HepG2 (cell line): ENCODE results near the gene CCDC83. TPM values are rescaled to one million over a fixed set of nuclear protein-coding genes. Genes with fewer than 3 reads are reported as not detected.

Experiments
- HCFC1 ChIP-seq: fragments of 150-350 bp; IDR thresholded peaks from 2 replicates; pipeline ENCODE4 v1.6.1; 2014; ENCODE audit warnings: low read depth, low read length
- TSC22D2 ChIP-seq: sonication (generic); formaldehyde crosslinking; IDR thresholded peaks from 2 replicates; pipeline ENCODE4 v1.5.1; 2020; ENCODE audit warnings: missing genetic modification reagents, mild to moderate bottlenecking, borderline replicate concordance
- YEATS2 ChIP-seq: sonication (generic); formaldehyde crosslinking; IDR thresholded peaks from 2 replicates; pipeline ENCODE4 v1.4.0; 2020; ENCODE audit warnings: missing genetic modification reagents, borderline replicate concordance
- ZBTB3 ChIP-seq: sonication (generic); formaldehyde crosslinking; IDR thresholded peaks from 2 replicates; pipeline ENCODE4 v1.4.0; 2020; ENCODE audit warnings: low read depth, mild to moderate bottlenecking, moderate library complexity, missing genetic modification reagents, borderline replicate concordance
- ZBTB42 ChIP-seq: sonication (generic); formaldehyde crosslinking; IDR thresholded peaks from 2 replicates; pipeline ENCODE4 v1.5.0; 2020; ENCODE audit warnings: mild to moderate bottlenecking, missing genetic modification reagents
- ZEB1 ChIP-seq: IDR thresholded peaks from 2 replicates; pipeline ENCODE4 v1.6.1; 2012; ENCODE audit warnings: mild to moderate bottlenecking, low read depth, inconsistent platforms; ENCODE audit not compliant: insufficient replicate concordance
- ZFP41 ChIP-seq: sonication (generic); formaldehyde crosslinking; IDR thresholded peaks from 2 replicates; pipeline ENCODE4 v1.4.0; 2020; ENCODE audit warnings: mild to moderate bottlenecking, missing genetic modification reagents, borderline replicate concordance
- ZKSCAN1 ChIP-seq: fragments of 150-350 bp; IDR thresholded peaks from 2 replicates; pipeline ENCODE4 v1.6.1; 2014; ENCODE audit warnings: low read length
- ZNF207 ChIP-seq: fragments of 450-650 bp; IDR thresholded peaks from 2 replicates; pipeline ENCODE4 v1.6.1; 2016; ENCODE audit warnings: antibody characterized with exemption, borderline replicate concordance
- ZNF282 ChIP-seq: fragments of 450-650 bp; IDR thresholded peaks from 2 replicates; pipeline ENCODE4 v1.6.1; 2018; ENCODE audit not compliant: partially characterized antibody
- ZNF678 ChIP-seq: sonication (generic); formaldehyde crosslinking; IDR thresholded peaks from 2 replicates; pipeline ENCODE4 v1.4.0; 2020; ENCODE audit warnings: mild to moderate bottlenecking, missing genetic modification reagents
- polyA plus RNA-seq, 8 experiments: library from polyadenylated mRNA; depleted of rRNA in 3 of 8; stranded (reverse) in 7 of 8; unstranded in 1 of 8; fragments of >200 nt; fragmentation: Illumina TruSeq in 4 of 8; extraction: Trizol in 4 of 8; gene quantifications; 2 replicates each; pipeline versions ENCODE4 v1.2.1 to v1.2.3, GENCODE V29; 2011 to 2016; ENCODE audit warnings: low read depth in 4 of 8, missing spikeins in 1 of 8, mixed read lengths in 1 of 8; ENCODE audit not compliant: insufficient read depth in 1 of 8
- total RNA-seq, 5 experiments: library from RNA; depleted of rRNA; stranded (reverse); fragments of >200 nt; fragmentation: Illumina TruSeq; extraction: Trizol; gene quantifications; 2 replicates each; pipeline ENCODE4 v1.2.3, GENCODE V29; 2016; ENCODE audit warnings: low read depth in 1 of 5
- TF ChIP-seq, protein P1 (sequence below): sonication (generic); formaldehyde crosslinking; IDR thresholded peaks from 2 replicates; pipeline ENCODE4 v1.4.0; 2020; ENCODE audit warnings: missing genetic modification reagents, borderline replicate concordance
- TF ChIP-seq, protein P2 (sequence below): sonication (generic); formaldehyde crosslinking; IDR thresholded peaks from 2 replicates; pipeline ENCODE4 v1.8.0; 2022; ENCODE audit warnings: mild to moderate bottlenecking, missing genetic modification reagents
- TF ChIP-seq, protein P3 (sequence below): sonication (generic); formaldehyde crosslinking; IDR thresholded peaks from 2 replicates; pipeline ENCODE4 v1.8.0; 2022; ENCODE audit warnings: missing genetic modification reagents, mild to moderate bottlenecking, borderline replicate concordance
- TF ChIP-seq, protein P4 (sequence below): sonication (generic); formaldehyde crosslinking; IDR thresholded peaks from 2 replicates; pipeline ENCODE4 v1.5.0; 2020; ENCODE audit warnings: mild to moderate bottlenecking, missing genetic modification reagents
- TF ChIP-seq, protein P5 (sequence below): IDR thresholded peaks from 2 replicates; pipeline ENCODE4 v1.6.1; 2016; ENCODE audit warnings: low read depth, borderline replicate concordance
- TF ChIP-seq, protein P6 (sequence below): sonication (generic); IDR thresholded peaks from 2 replicates; pipeline ENCODE4 v1.6.1; 2016; ENCODE audit warnings: low read depth, borderline replicate concordance

CCDC83 gene
- total and polyA plus RNA-seq, 2 of the 13 experiments (the other 11 are each of a cell fraction or from before 2014, with no cell fraction given) = not detected

DNA sequence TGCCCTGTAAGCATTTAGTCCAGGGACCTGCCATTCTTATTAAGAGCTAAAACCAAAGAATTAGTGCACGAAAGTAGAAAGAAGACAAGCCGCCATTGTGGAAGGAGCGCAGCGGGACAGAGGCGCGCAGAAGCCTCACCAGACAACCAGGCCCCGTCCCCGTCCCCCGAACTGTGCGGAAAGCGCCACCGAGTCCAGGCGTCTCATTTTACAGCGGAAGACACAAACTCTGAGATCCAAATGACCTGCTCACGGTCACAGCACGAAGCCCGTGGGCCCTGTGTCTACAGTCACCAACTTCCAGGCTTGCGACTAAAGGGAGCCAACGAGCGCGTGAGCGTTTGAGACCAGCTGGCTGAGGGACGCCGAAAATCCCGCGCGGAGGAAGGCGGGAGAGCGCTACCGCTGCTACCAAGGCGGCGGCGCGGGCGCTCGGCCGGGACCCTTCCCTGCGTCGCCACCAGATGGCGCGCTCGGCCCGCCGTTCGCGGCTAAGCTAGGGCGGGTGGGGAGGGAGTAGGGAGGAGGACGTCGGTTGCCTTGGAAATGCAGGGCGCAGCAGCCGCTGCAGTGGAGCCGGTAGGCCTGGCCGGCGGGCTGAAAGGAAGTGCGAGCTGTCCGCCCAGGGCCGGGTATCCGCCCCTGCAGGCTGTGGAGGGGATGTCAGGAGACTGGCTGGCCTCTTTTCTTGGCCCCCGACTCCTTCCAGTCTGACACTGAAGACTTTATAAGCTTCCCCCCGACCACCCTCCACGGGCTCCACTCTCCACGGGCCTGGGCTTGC, 434 bp upstream of the CCDC83 start (continued):
- TF ChIP-seq, protein P1, sequence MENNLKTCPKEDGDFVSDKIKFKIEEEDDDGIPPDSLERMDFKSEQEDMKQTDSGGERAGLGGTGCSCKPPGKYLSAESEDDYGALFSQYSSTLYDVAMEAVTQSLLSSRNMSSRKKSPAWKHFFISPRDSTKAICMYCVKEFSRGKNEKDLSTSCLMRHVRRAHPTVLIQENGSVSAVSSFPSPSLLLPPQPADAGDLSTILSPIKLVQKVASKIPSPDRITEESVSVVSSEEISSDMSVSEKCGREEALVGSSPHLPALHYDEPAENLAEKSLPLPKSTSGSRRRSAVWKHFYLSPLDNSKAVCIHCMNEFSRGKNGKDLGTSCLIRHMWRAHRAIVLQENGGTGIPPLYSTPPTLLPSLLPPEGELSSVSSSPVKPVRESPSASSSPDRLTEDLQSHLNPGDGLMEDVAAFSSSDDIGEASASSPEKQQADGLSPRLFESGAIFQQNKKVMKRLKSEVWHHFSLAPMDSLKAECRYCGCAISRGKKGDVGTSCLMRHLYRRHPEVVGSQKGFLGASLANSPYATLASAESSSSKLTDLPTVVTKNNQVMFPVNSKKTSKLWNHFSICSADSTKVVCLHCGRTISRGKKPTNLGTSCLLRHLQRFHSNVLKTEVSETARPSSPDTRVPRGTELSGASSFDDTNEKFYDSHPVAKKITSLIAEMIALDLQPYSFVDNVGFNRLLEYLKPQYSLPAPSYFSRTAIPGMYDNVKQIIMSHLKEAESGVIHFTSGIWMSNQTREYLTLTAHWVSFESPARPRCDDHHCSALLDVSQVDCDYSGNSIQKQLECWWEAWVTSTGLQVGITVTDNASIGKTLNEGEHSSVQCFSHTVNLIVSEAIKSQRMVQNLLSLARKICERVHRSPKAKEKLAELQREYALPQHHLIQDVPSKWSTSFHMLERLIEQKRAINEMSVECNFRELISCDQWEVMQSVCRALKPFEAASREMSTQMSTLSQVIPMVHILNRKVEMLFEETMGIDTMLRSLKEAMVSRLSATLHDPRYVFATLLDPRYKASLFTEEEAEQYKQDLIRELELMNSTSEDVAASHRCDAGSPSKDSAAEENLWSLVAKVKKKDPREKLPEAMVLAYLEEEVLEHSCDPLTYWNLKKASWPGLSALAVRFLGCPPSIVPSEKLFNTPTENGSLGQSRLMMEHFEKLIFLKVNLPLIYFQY (CRISPR knock-in tag) = 0 out of 2 replicates have a peak, but pooled peaks have one; percentile 47
- no peak for TF ChIP-seq ZEB1
- TF ChIP-seq HCFC1 = no peak; the same call in 1 of the 2 replicates
- no peak for TF ChIP-seq ZNF282
- 0 out of 2 replicates have a peak, but pooled peaks have one; percentile 34 for TF ChIP-seq ZNF678 (CRISPR knock-in tag)
- TF ChIP-seq, protein P2, sequence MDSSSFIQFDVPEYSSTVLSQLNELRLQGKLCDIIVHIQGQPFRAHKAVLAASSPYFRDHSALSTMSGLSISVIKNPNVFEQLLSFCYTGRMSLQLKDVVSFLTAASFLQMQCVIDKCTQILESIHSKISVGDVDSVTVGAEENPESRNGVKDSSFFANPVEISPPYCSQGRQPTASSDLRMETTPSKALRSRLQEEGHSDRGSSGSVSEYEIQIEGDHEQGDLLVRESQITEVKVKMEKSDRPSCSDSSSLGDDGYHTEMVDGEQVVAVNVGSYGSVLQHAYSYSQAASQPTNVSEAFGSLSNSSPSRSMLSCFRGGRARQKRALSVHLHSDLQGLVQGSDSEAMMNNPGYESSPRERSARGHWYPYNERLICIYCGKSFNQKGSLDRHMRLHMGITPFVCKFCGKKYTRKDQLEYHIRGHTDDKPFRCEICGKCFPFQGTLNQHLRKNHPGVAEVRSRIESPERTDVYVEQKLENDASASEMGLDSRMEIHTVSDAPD (CRISPR knock-in tag) = peak; percentile 71; the same call in 1 of the 2 replicates
- TF ChIP-seq ZKSCAN1 = no peak
- TF ChIP-seq TSC22D2 = no peak
- peak; percentile 67; the same call in 1 of the 2 replicates for TF ChIP-seq YEATS2 (CRISPR knock-in tag)
- no peak for TF ChIP-seq ZNF207
- peak; percentile 83 for TF ChIP-seq ZBTB42
- TF ChIP-seq, protein P3, sequence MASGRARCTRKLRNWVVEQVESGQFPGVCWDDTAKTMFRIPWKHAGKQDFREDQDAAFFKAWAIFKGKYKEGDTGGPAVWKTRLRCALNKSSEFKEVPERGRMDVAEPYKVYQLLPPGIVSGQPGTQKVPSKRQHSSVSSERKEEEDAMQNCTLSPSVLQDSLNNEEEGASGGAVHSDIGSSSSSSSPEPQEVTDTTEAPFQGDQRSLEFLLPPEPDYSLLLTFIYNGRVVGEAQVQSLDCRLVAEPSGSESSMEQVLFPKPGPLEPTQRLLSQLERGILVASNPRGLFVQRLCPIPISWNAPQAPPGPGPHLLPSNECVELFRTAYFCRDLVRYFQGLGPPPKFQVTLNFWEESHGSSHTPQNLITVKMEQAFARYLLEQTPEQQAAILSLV (CRISPR knock-in tag) = peak; percentile 89; the same call in 1 of the 2 replicates
- TF ChIP-seq, protein P4, sequence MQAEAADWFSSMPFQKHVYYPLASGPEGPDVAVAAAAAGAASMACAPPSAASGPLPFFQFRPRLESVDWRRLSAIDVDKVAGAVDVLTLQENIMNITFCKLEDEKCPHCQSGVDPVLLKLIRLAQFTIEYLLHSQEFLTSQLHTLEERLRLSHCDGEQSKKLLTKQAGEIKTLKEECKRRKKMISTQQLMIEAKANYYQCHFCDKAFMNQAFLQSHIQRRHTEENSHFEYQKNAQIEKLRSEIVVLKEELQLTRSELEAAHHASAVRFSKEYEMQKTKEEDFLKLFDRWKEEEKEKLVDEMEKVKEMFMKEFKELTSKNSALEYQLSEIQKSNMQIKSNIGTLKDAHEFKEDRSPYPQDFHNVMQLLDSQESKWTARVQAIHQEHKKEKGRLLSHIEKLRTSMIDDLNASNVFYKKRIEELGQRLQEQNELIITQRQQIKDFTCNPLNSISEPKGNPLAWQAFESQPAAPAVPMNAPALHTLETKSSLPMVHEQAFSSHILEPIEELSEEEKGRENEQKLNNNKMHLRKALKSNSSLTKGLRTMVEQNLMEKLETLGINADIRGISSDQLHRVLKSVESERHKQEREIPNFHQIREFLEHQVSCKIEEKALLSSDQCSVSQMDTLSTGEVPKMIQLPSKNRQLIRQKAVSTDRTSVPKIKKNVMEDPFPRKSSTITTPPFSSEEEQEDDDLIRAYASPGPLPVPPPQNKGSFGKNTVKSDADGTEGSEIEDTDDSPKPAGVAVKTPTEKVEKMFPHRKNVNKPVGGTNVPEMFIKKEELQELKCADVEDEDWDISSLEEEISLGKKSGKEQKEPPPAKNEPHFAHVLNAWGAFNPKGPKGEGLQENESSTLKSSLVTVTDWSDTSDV (CRISPR knock-in tag) = no peak
- TF ChIP-seq, protein P5, sequence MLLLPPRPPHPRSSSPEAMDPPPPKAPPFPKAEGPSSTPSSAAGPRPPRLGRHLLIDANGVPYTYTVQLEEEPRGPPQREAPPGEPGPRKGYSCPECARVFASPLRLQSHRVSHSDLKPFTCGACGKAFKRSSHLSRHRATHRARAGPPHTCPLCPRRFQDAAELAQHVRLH (CRISPR knock-in tag) = peak; percentile 89; the same call in 1 of the 2 replicates
- TF ChIP-seq, protein P6, sequence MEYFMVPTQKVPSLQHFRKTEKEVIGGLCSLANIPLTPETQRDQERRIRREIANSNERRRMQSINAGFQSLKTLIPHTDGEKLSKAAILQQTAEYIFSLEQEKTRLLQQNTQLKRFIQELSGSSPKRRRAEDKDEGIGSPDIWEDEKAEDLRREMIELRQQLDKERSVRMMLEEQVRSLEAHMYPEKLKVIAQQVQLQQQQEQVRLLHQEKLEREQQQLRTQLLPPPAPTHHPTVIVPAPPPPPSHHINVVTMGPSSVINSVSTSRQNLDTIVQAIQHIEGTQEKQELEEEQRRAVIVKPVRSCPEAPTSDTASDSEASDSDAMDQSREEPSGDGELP = peak; percentile 92
- TF ChIP-seq ZFP41 (CRISPR knock-in tag) = peak; percentile 90
- 0 out of 2 replicates have a peak, but pooled peaks have one; percentile 57 for TF ChIP-seq ZBTB3
